Esophagus squamous epithelium (tissue), 5 donors: Measurements from ENCODE around the gene DDX19B. TPM values are rescaled to one million over a fixed set of nuclear protein-coding genes. Genes with fewer than 3 reads are reported as not detected.
"Not testable (repeated sequence)": the region's sequence is repeated elsewhere in the genome, so short reads cannot be mapped to it uniquely, and the experiment has no call there.

Experiments used
- DNase-seq: peaks from one replicate; lab custom pipeline; 2025; lab: John Stamatoyannopoulos, UW
- H3K27ac ChIP-seq, 4 donors: fragments of 200-600 bp; sonication (generic); one replicate each; pipeline ENCODE4 v1.5.1; 2016 to 2019; ENCODE audit warnings: mild to moderate bottlenecking in 1 of 4
- H3K27me3 ChIP-seq, 4 donors: fragments of 200-600 bp; sonication (generic); 1 replicate in 3 of 4; 2 replicates in 1 of 4; pipeline versions ENCODE4 v1.5.1 to v1.6.0; 2017 to 2021; ENCODE audit warnings: antibody characterized with exemption in 1 of 4
- H3K36me3 ChIP-seq, 3 donors: fragments of 200-600 bp; sonication (generic); one replicate each; pipeline ENCODE4 v1.5.1; 2016 to 2019
- H3K4me1 ChIP-seq, 3 donors: fragments of 200-600 bp; sonication (generic); one replicate each; pipeline ENCODE4 v1.5.1; 2017 to 2019
- H3K4me3 ChIP-seq, 4 donors: fragments of 200-600 bp; sonication (generic); 1 replicate in 3 of 4; 2 replicates in 1 of 4; pipeline ENCODE4 v1.5.1; 2016 to 2019; ENCODE audit warnings: mild to moderate bottlenecking in 2 of 4, moderate library complexity in 1 of 4
- H3K9me3 ChIP-seq, 3 donors: fragments of 200-600 bp; sonication (generic); one replicate each; pipeline ENCODE4 v1.5.1; 2016 to 2019
- POLR2A ChIP-seq, 4 donors: fragments of 450-650 bp; IDR thresholded peaks; one replicate each; pipeline ENCODE4 v1.6.1; 2017; ENCODE audit warnings: antibody characterized with exemption in 4 of 4, mild to moderate bottlenecking in 4 of 4, moderate library complexity in 3 of 4
- WGBS, 2 donors: methylation state at CpG; one replicate each; pipeline ENCODE4 v1.1.5; 2018; 5-methylcytosine and 5-hydroxymethylcytosine counted together
- intact Hi-C: fragments of 100-400 bp; cut with DNase I; formaldehyde crosslinking; loops from one replicate; pipeline ENCODE4 v1.15.0; 2022
- total RNA-seq, 4 donors: library from RNA; depleted of rRNA; stranded (reverse); fragments of >200 nt; gene quantifications; one replicate each; pipeline ENCODE4 v1.1.0, GENCODE V29; 2016
- TF ChIP-seq, protein P1 (sequence below), 6 experiments: fragments of 450-650 bp in 4 of 6; fragments of 200-600 bp in 2 of 6; sonication (generic) in 2 of 6; IDR thresholded peaks; one replicate each; pipeline ENCODE4 v1.5.1; 2016 to 2019; ENCODE audit warnings: antibody characterized with exemption in 6 of 6, mild to moderate bottlenecking in 4 of 6, moderate library complexity in 4 of 6
- donor health status: DM: yes; HTN: yes; CAD: no.

The DDX19B gene
- total RNA-seq, 4 donors from 2014 or later = 15.5 to 35.3 (median 24.3) TPM

DNA sequence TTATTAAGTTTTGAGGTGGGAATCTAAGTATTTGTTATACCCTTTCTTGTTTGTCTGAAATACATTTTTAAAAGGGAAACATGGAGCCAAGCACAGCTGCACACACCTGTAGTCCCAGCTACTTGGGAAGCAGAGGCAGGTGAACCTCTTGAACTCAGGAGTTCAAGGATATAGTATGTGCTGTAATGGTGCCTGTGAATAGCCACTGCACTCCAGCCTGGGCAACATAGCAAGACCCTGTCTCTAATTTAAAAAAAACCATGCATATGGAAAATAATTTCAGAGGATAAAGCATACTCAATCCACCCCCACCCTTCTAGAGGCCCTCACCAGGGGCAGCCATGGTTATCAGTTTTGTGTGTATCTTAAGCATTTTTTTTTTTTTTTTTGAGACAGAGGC, 3.4 kb upstream of the DDX19B start:
- no peaks in the 10 kb centered on the region for H3K27me3 ChIP-seq
- no peak overlapping the region for H3K27ac ChIP-seq
- H3K4me3 ChIP-seq = no peak overlapping the region
- intact Hi-C loops = no loop called here
- no peak for DNase-seq
- H3K9me3 ChIP-seq = no peaks in the 10 kb centered on the region
- TF ChIP-seq POLR2A (IDR thresholded peaks at IDR 0.05) = no peak
- TF ChIP-seq, protein P1, sequence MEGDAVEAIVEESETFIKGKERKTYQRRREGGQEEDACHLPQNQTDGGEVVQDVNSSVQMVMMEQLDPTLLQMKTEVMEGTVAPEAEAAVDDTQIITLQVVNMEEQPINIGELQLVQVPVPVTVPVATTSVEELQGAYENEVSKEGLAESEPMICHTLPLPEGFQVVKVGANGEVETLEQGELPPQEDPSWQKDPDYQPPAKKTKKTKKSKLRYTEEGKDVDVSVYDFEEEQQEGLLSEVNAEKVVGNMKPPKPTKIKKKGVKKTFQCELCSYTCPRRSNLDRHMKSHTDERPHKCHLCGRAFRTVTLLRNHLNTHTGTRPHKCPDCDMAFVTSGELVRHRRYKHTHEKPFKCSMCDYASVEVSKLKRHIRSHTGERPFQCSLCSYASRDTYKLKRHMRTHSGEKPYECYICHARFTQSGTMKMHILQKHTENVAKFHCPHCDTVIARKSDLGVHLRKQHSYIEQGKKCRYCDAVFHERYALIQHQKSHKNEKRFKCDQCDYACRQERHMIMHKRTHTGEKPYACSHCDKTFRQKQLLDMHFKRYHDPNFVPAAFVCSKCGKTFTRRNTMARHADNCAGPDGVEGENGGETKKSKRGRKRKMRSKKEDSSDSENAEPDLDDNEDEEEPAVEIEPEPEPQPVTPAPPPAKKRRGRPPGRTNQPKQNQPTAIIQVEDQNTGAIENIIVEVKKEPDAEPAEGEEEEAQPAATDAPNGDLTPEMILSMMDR (IDR thresholded peaks at IDR 0.05) = no peak
- H3K36me3 ChIP-seq = peaks cover 0 to 2% (median 0%) of the 10 kb centered on the region in 3 donors
- H3K4me1 ChIP-seq = peaks cover 0 to 20% (median 0%) of the 10 kb centered on the region in 3 donors

DNA sequence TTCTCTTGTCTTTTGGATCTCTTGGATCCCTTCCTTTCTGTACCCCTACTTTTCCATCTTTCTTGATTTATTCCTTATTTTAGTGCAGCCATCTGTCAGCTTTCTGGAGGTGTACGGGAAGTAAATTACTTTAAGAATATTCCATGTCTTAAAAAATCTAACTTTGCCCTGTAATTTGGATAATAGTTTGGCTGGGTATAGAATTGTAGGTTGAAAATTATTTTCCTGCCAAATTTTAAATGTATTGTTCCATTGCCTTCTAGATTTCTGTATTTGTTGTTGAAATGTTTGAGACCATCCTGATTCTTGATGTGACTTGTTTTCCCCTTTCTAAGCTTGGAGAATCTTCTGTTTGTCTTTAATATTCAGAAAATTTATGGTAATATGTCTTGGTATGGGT, 2.1 kb downstream of the DDX19B start:
- H3K36me3 ChIP-seq = peaks cover 0 to 31% (median 0%) of the 10 kb centered on the region in 3 donors
- no peak overlapping the region for H3K27ac ChIP-seq
- no peaks in the 10 kb centered on the region for H3K27me3 ChIP-seq
- H3K9me3 ChIP-seq = peaks cover 0 to 6% (median 0%) of the 10 kb centered on the region in 3 donors
- no peak overlapping the region for H3K4me3 ChIP-seq
- TF ChIP-seq, protein P1 (IDR thresholded peaks at IDR 0.05) = no peak
- TF ChIP-seq POLR2A (IDR thresholded peaks at IDR 0.05) = no peak
- intact Hi-C loops = no loop called here
- no peak for DNase-seq
- 79 to 94% methylated on average over 1 of the region's 1 CpG for WGBS, 2 donors
- peaks cover 0 to 20% (median 0%) of the 10 kb centered on the region in 3 donors for H3K4me1 ChIP-seq

DNA sequence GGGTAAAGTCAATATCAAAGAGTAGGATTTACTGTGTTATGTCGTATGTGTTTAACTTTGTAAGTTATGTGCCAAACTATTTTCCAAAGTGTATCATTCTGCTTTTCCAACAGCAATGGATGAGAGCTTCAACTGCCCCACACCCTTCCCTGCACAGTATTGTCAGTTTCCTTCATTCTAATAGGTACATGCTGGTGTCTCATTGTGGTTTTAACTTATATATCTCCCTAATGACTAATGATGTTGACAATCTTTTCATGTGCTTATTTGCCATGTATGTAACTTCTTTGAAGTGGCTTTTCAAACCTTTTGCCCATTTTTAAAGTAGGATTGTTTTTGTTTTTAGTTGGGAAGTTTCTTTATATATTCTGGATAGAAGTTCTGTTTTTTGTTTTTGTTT, 3.8 kb downstream of the DDX19B start:
- H3K27ac ChIP-seq = no peak overlapping the region
- DNase-seq = no peak
- no peak overlapping the region for H3K4me3 ChIP-seq
- intact Hi-C loops = no loop called here
- H3K27me3 ChIP-seq = no peaks in the 10 kb centered on the region
- H3K36me3 ChIP-seq = peaks cover 0 to 31% (median 0%) of the 10 kb centered on the region in 3 donors
- 34 to 50% methylated on average over 1 of the region's 1 CpG for WGBS, 2 donors
- H3K9me3 ChIP-seq = peaks cover 0 to 6% (median 0%) of the 10 kb centered on the region in 3 donors
- TF ChIP-seq, protein P1 (IDR thresholded peaks at IDR 0.05) = no peak
- TF ChIP-seq POLR2A (IDR thresholded peaks at IDR 0.05) = no peak
- peaks cover 0 to 20% (median 0%) of the 10 kb centered on the region in 3 donors for H3K4me1 ChIP-seq

DNA sequence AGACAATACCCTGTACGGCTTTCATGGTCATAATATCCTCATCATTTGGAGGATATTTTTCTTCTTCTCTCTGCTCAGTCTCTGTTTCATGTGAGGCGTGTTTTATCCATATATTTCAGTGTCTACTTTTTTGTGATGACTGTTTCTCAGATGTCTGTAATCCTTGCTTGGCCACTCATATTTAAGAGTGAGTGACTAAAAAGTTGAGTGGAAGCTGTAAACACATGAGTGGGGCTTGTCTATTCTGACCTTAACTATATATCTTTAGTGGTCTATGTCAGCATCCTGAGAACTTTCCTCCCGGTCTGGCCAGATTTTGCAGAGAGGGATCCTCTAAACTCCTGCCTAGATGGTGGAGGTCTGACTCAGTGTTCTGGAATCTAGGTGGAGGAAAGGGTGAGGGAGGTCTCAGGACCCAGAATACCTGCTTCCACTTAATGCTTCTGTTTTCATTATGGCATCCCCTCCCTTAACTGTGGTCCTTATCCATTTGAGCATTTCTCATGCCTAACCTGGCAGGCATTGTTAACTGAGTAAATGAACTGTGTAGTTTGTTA, 6.0 kb downstream of the DDX19B start:
- WGBS, 2 donors = 58 to 69% methylated on average over 3 of the region's 3 CpGs
- no peaks in the 10 kb centered on the region for H3K27me3 ChIP-seq
- TF ChIP-seq, protein P1 (IDR thresholded peaks at IDR 0.05) = no peak
- TF ChIP-seq POLR2A (IDR thresholded peaks at IDR 0.05) = no peak

GRCh38 chr16:70306880-70307279, 7.9 kb downstream of the DDX19B start:
- no peaks in the 10 kb centered on the region for H3K27me3 ChIP-seq
- no peaks in the 10 kb centered on the region for H3K9me3 ChIP-seq
- no peak overlapping the region for H3K4me3 ChIP-seq
- no peak for DNase-seq
- TF ChIP-seq POLR2A (IDR thresholded peaks at IDR 0.05) = no peak
- TF ChIP-seq, protein P1 (IDR thresholded peaks at IDR 0.05) = no peak
- no peak overlapping the region for H3K27ac ChIP-seq
- no peaks in the 10 kb centered on the region for H3K4me1 ChIP-seq
- peaks cover 0 to 32% (median 0%) of the 10 kb centered on the region in 3 donors for H3K36me3 ChIP-seq
- 82 to 93% methylated on average over 2 of the region's 2 CpGs for WGBS, 2 donors
- intact Hi-C loops = no loop called here

More for the DNA sequence above, 6.0 kb downstream of the DDX19B start:
- no peak for DNase-seq
- Histone ChIP-seq H3K9me3 (peaks cover 0 to 6% (median 0%) of the 10 kb centered on the region in 3 donors), H3K27ac (no peak overlapping the region), H3K36me3 (peaks cover 0 to 37% (median 0%) of the 10 kb centered on the region in 3 donors), H3K4me1 (peaks cover 0 to 6% (median 0%) of the 10 kb centered on the region in 3 donors), H3K4me3 (no peak overlapping the region)
- intact Hi-C loops = no loop called here

DNA sequence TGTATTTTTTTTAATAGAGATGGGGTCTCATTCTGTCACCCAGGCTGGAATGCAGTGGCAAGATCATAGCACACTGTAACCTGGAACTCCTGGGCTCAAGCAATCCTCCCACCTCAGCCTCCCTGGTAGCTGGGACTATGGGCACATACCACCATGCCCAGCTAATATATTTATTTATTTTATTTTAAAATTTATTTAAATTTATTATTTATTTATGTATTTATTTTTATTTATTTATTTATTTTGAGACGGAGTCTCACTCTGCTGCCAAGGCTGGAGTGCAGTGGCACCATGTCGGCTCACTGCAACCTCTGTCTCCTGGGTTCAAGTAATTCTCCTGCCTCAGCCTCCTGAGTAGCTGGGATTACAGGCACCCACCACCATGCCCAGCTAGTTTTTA, 8.7 kb downstream of the DDX19B start:
- H3K27me3 ChIP-seq, H3K4me3 ChIP-seq, H3K9me3 ChIP-seq, H3K27ac ChIP-seq, intact Hi-C loops, H3K4me1 ChIP-seq, DNase-seq: not testable (repeated sequence)
- peaks cover 0 to 27% (median 0%) of the 10 kb centered on the region in 3 donors for H3K36me3 ChIP-seq
- 98 to 100% methylated on average over 2 of the region's 2 CpGs for WGBS, 2 donors
